PC-9 (cell line): ENCODE results near the gene NDST3. TPM values are rescaled to one million over a fixed set of nuclear protein-coding genes. Genes with fewer than 3 reads are reported as not detected.

Experiments
- Bru-seq: library from RNA; stranded (reverse); fragments of 400-500 nt; gene quantifications from one replicate; lab custom pipeline; 2021; lab: Mats Ljungman, UMichigan
- BruChase-seq, 2 experiments: library from RNA; stranded (reverse); fragments of 400-500 nt; gene quantifications; one replicate each; lab custom pipeline; 2021; lab: Mats Ljungman, UMichigan
- BruUV-seq: library from RNA; stranded (reverse); fragments of 400-500 nt; replicated peaks from 2 replicates; lab custom pipeline; 2021; lab: Mats Ljungman, UMichigan
- CTCF ChIA-PET: fragments of 300-600 bp; sonication (Branson Sonifier 250); formaldehyde crosslinking; loops from one replicate; lab custom pipeline; 2022; ENCODE audit warnings: antibody characterized with exemption; lab: Charles Lee
- POLR2A ChIA-PET: fragments of 300-600 bp; sonication (Branson Sonifier 250); formaldehyde crosslinking; loops from one replicate; lab custom pipeline; 2022; ENCODE audit warnings: antibody characterized with exemption; ENCODE audit not compliant: unreplicated experiment; lab: Charles Lee
- DNase-seq, 2 experiments: peaks; one replicate each; pipeline versions ENCODE4 v3.0.0 to v3.0.0-alpha.2; 2015 to 2022; ENCODE audit warnings: mixed read lengths in 1 of 2
- H2AFZ ChIP-seq: fragments of 200-600 bp; sonication (generic); 2 replicates; pipeline ENCODE4 v1.8.1; 2017; ENCODE audit warnings: antibody characterized with exemption
- H3F3A ChIP-seq: fragments of 200-600 bp; sonication (generic); 2 replicates; pipeline ENCODE4 v1.8.1; 2017; ENCODE audit warnings: antibody characterized with exemption, mild to moderate bottlenecking, low read depth; ENCODE audit not compliant: insufficient read depth
- H3K27ac ChIP-seq: fragments of 200-600 bp; sonication (generic); 2 replicates; pipeline ENCODE4 v1.6.1; 2016; ENCODE audit warnings: mixed run types
- H3K27me3 ChIP-seq: fragments of 200-600 bp; sonication (generic); 2 replicates; pipeline ENCODE4 v1.6.1; 2016; ENCODE audit warnings: low read depth, mixed run types; ENCODE audit not compliant: insufficient read depth
- H3K36me3 ChIP-seq: fragments of 200-600 bp; sonication (generic); 2 replicates; pipeline ENCODE4 v1.6.1; 2016; ENCODE audit warnings: low read depth, mixed run types
- H3K4me1 ChIP-seq: fragments of 200-600 bp; sonication (generic); replicated peaks from 2 replicates; pipeline ENCODE4 v1.6.1; 2016; ENCODE audit warnings: mixed run types; ENCODE audit not compliant: insufficient read depth
- H3K4me2 ChIP-seq: fragments of 200-600 bp; sonication (generic); 2 replicates; pipeline ENCODE4 v1.6.1; 2017; ENCODE audit warnings: mixed run types
- H3K4me3 ChIP-seq: fragments of 200-600 bp; sonication (generic); 2 replicates; pipeline ENCODE4 v1.6.1; 2016; ENCODE audit warnings: mixed run types
- H3K79me2 ChIP-seq: fragments of 200-600 bp; sonication (generic); 2 replicates; pipeline ENCODE4 v1.6.1; 2017; ENCODE audit warnings: low read depth, mixed run types
- H3K9me2 ChIP-seq: fragments of 200-600 bp; sonication (generic); 2 replicates; pipeline ENCODE4 v1.8.1; 2017; ENCODE audit warnings: mild to moderate bottlenecking; ENCODE audit not compliant: insufficient read depth
- H3K9me3 ChIP-seq: fragments of 200-600 bp; sonication (generic); 2 replicates; pipeline ENCODE4 v1.8.1; 2016; ENCODE audit warnings: low read depth; ENCODE audit not compliant: insufficient read depth
- H4K20me1 ChIP-seq: fragments of 200-600 bp; sonication (generic); 2 replicates; pipeline ENCODE4 v1.8.1; 2017; ENCODE audit not compliant: insufficient read depth
- EZH2 ChIP-seq: fragments of 200-600 bp; sonication (generic); IDR thresholded peaks from 2 replicates; pipeline ENCODE4 v1.8.0; 2017; ENCODE audit warnings: antibody characterized with exemption, low read depth
- intact Hi-C: fragments of 100-400 bp; cut with micrococcal nuclease; formaldehyde crosslinking; loops from one replicate; pipeline ENCODE4 v1.10.0; 2022; ENCODE audit not compliant: unreplicated experiment
- long read RNA-seq: library from polyadenylated mRNA; stranded (forward); transcript quantifications from one replicate; pipeline ENCODE4 v2.0.0, GENCODE V29; 2022
- total RNA-seq: library from RNA; stranded (reverse); gene quantifications from 2 replicates; pipeline ENCODE4 v1.2.3, GENCODE V29; 2021
- TF ChIP-seq, protein P1 (sequence below): fragments of 200-600 bp; sonication (generic); conservative IDR thresholded peaks from 2 replicates; pipeline ENCODE4 v1.6.1; 2017; ENCODE audit warnings: mixed run types, antibody characterized with exemption, mild to moderate bottlenecking, moderate library complexity

The NDST3 gene
- total RNA-seq: 0.15 TPM in 1 of 2 replicates, not detected in the other
- percentile 10 among the genes with signal in this experiment for Bru-seq, nascent RNA
- percentile 4 among the genes with signal in this experiment for BruChase-seq, experiment 1, labeled RNA remaining after a 2-hour chase
- BruChase-seq, experiment 2, labeled RNA remaining after a 6-hour chase: percentile 6 among the genes with signal in this experiment
- long read RNA-seq, partial matches to known transcripts: 0 of 2 reads
- long read RNA-seq, other reads (novel, unspliced or antisense): 2 of 2 reads

DNA sequence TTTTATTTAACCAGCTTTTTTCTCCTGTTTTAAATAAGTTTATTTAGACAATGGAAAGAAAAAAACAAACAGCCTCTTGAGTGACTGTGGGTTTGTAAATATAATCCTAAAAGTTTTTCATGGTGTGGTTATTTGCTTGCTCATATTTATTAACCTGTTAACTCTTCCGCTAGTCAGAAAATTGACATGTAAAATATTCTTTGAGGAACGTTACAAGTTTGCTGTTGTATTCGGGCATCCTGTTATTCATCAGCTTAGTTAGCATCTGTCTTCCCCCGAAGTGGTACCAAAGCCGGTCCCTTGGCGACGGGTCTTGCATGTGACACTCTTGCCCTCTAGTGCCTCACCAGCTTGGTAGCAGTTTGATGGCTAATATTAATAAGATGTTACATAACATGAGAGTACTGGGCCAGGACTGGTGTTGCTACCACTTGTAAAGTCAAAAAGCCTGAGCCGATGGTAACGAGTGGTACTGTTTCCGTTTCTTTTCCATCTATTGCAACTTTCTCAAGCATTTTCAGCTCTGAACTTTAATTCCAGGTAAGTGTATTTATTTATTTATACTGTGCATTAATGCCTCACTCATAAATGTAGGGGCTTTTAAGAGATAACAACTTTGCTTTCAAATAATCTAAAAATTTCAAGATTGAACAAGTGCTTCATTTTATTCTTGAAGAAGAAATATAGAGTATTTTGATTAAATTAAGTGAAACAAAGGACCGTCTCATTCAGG is at the start of gene NDST3:
TSS of gene NDST3 (plus strand) at position 434 of the 733 bp plus-strand sequence. CDS start 19,425 bp downstream, outside the sequence.
- ChIA-PET CTCF (interaction anchor here (0.6 kb wide), 1 partner anchor 134 kb away, joined by 4 read pairs; no protein-coding TSS in a partner anchor), POLR2A (no interaction called here)
- H3K9me2 ChIP-seq: no peaks in the 10 kb centered on the region
- no TSS peak for BruUV-seq
- no peaks in the 10 kb centered on the region for H3K36me3 ChIP-seq
- H3K9me3 ChIP-seq: no peaks in the 10 kb centered on the region
- H3K4me2 ChIP-seq: peak within 1 kb of the TSS; percentile 79
- DNase-seq: peak; percentile 48 to 58
- no peaks in the 10 kb centered on the region for H3K27me3 ChIP-seq
- no peaks in the 10 kb centered on the region for H3F3A ChIP-seq
- H3K4me1 ChIP-seq: no peaks in the 10 kb centered on the region
- peak within 1 kb of the TSS; percentile 82 for H2AFZ ChIP-seq
- peak within 1 kb of the TSS; percentile 57; the same call in 1 of the 2 replicates for H3K4me3 ChIP-seq
- TF ChIP-seq EZH2: no peak
- TF ChIP-seq, protein P1, sequence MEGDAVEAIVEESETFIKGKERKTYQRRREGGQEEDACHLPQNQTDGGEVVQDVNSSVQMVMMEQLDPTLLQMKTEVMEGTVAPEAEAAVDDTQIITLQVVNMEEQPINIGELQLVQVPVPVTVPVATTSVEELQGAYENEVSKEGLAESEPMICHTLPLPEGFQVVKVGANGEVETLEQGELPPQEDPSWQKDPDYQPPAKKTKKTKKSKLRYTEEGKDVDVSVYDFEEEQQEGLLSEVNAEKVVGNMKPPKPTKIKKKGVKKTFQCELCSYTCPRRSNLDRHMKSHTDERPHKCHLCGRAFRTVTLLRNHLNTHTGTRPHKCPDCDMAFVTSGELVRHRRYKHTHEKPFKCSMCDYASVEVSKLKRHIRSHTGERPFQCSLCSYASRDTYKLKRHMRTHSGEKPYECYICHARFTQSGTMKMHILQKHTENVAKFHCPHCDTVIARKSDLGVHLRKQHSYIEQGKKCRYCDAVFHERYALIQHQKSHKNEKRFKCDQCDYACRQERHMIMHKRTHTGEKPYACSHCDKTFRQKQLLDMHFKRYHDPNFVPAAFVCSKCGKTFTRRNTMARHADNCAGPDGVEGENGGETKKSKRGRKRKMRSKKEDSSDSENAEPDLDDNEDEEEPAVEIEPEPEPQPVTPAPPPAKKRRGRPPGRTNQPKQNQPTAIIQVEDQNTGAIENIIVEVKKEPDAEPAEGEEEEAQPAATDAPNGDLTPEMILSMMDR: peak; percentile 60
- no peaks in the 10 kb centered on the region for H3K79me2 ChIP-seq
- no peak within 1 kb of the TSS for H3K27ac ChIP-seq
- no peaks in the 10 kb centered on the region for H4K20me1 ChIP-seq
- intact Hi-C loops: loop anchor here (1.0 to 10.0 kb wide), 3 partner anchors 455 to 1849 kb away; no protein-coding TSS in a partner anchor

GRCh38 chr4:117986321-117986720 is 48.0 kb upstream of the NDST3 start:
- no peak overlapping the region for H3K4me3 ChIP-seq
- no peaks in the 10 kb centered on the region for H3K36me3 ChIP-seq
- no peaks in the 10 kb centered on the region for H3K9me2 ChIP-seq
- TF ChIP-seq, protein P1: no peak
- TF ChIP-seq EZH2: no peak
- H2AFZ ChIP-seq: no peak overlapping the region
- no peak overlapping the region for H3K27ac ChIP-seq
- ChIA-PET CTCF (no interaction called here), POLR2A (no interaction called here)
- no peak overlapping the region for H3K4me2 ChIP-seq
- H3K79me2 ChIP-seq: no peaks in the 10 kb centered on the region
- no peak for DNase-seq
- H3K27me3 ChIP-seq: no peaks in the 10 kb centered on the region
- intact Hi-C loops: no loop called here
- no peaks in the 10 kb centered on the region for H4K20me1 ChIP-seq
- H3K9me3 ChIP-seq: no peaks in the 10 kb centered on the region
- no peaks in the 10 kb centered on the region for H3F3A ChIP-seq
- H3K4me1 ChIP-seq: no peaks in the 10 kb centered on the region
- no TSS peak for BruUV-seq

- H3K9me2 ChIP-seq: no peaks in the 10 kb centered on the region
- no peaks in the 10 kb centered on the region for H3F3A ChIP-seq
- H3K27ac ChIP-seq: no peak overlapping the region
- no peaks in the 10 kb centered on the region for H3K79me2 ChIP-seq
- intact Hi-C loops: no loop called here
- no peaks in the 10 kb centered on the region for H3K9me3 ChIP-seq
- H3K4me2 ChIP-seq: no peak overlapping the region
- POLR2A ChIA-PET: no interaction called here
- no peaks in the 10 kb centered on the region for H4K20me1 ChIP-seq
- H3K4me1 ChIP-seq: no peaks in the 10 kb centered on the region
- no peaks in the 10 kb centered on the region for H3K36me3 ChIP-seq
- no peak for DNase-seq
- H3K4me3 ChIP-seq: no peak overlapping the region
- no peak for TF ChIP-seq EZH2
- TF ChIP-seq, protein P1: no peak
- no TSS peak for BruUV-seq
- no peaks in the 10 kb centered on the region for H3K27me3 ChIP-seq
- CTCF ChIA-PET: no interaction called here
- H2AFZ ChIP-seq: no peak overlapping the region
Observed at GRCh38 chr4:117987464-117987863, 46.8 kb upstream of the NDST3 start.
